Transverse colon (tissue), 4 donors: ENCODE measurements around the gene RASSF3.

Experiments used
- POLR2A ChIP-seq: fragments of 450-650 bp; IDR thresholded peaks from one replicate; pipeline ENCODE4 v1.6.1; 2016; ENCODE audit warnings: antibody characterized with exemption, mild to moderate bottlenecking, moderate library complexity
- POLR2AphosphoS5 ChIP-seq, 3 donors: sonication (generic); formaldehyde crosslinking; IDR thresholded peaks; one replicate each; pipeline ENCODE4 v1.6.1; 2016; ENCODE audit warnings: antibody characterized with exemption in 3 of 3
- TF ChIP-seq, protein P1 (sequence below), 5 experiments: fragments of 200-600 bp in 3 of 5; fragments of 450-650 bp in 2 of 5; sonication (generic) in 3 of 5; IDR thresholded peaks; 1 replicate in 2 of 5; 2 replicates in 3 of 5; pipeline ENCODE4 v1.5.1; 2016 to 2017; ENCODE audit warnings: antibody characterized with exemption in 5 of 5, inconsistent platforms in 3 of 5, mild to moderate bottlenecking in 2 of 5, moderate library complexity in 1 of 5

DNA sequence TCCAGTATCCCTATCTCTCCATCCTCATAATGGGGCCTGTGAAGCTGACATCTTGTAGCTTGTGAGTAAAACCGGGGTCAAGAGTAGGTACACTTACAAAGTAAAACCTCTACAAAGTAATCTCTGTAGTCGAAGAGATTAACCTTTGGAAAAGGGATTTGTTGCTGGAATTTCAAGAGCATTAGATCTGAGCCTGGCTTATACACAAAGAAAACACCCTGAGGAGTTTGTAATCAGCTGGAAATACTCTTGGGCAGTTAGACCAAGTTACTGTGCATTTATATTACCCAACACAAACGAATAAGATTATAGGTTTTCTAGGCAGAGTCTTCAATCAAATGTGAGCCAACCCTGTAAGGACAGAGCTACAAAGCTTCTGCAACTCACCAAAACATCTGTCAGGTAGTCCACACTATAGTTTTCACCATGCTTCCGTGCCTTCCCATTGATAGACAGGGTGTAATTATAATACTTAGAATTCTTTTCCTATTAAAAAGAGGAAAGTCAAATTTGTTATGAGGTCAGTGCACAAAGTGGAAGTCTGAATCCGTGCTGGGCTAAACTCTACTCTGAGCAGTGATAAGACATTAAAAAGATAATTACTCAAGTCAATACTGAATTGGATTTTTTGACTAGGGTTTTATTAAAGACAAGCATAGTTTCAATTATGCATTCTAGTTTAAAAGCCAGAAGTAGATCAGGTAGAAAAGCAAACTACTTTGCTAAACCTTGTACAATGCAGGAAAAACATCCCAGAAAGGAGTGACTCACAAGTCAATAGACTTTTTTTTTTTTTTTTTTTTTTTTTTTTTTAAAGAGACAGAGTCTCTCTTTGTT lies 134.3 kb downstream of the RASSF3 start:
- TF ChIP-seq POLR2A (no peak), POLR2AphosphoS5 (IDR thresholded peaks at IDR 0.05) (no peak)
- TF ChIP-seq, protein P1, sequence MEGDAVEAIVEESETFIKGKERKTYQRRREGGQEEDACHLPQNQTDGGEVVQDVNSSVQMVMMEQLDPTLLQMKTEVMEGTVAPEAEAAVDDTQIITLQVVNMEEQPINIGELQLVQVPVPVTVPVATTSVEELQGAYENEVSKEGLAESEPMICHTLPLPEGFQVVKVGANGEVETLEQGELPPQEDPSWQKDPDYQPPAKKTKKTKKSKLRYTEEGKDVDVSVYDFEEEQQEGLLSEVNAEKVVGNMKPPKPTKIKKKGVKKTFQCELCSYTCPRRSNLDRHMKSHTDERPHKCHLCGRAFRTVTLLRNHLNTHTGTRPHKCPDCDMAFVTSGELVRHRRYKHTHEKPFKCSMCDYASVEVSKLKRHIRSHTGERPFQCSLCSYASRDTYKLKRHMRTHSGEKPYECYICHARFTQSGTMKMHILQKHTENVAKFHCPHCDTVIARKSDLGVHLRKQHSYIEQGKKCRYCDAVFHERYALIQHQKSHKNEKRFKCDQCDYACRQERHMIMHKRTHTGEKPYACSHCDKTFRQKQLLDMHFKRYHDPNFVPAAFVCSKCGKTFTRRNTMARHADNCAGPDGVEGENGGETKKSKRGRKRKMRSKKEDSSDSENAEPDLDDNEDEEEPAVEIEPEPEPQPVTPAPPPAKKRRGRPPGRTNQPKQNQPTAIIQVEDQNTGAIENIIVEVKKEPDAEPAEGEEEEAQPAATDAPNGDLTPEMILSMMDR (IDR thresholded peaks at IDR 0.05), result no peak
